Natural killer cell (primary cell): ENCODE data around the gene HOXA5. TPM values are rescaled to one million over a fixed set of nuclear protein-coding genes. Genes with fewer than 3 reads are reported as not detected.

Experiments
- ATAC-seq, 3 donors: fragments of 150-1000 bp in 2 of 3; fragments of 200-7000 bp in 1 of 3; cut with Tn5 transposase; 1 replicate in 1 of 3; 2 replicates in 2 of 3; pipeline ENCODE4 v1.10.0; 2021; ENCODE audit warnings: mild to moderate bottlenecking in 2 of 3, moderate library complexity in 2 of 3
- DNase-seq, 2 donors: peaks; one replicate each; pipeline versions ENCODE4 v3.0.0 to v3.0.0-alpha.2; 2013 to 2021; ENCODE audit warnings: mixed read lengths in 1 of 2
- H3K27ac ChIP-seq: one replicate; pipeline ENCODE4 v1.5.1; 2013; ENCODE audit warnings: mild to moderate bottlenecking, low read length
- H3K27me3 ChIP-seq: one replicate; pipeline ENCODE4 v1.6.1; 2013; ENCODE audit warnings: low read length; ENCODE audit not compliant: control insufficient read depth, insufficient read depth
- H3K36me3 ChIP-seq: one replicate; pipeline ENCODE4 v1.6.1; 2013; ENCODE audit warnings: low read length; ENCODE audit not compliant: control insufficient read depth, insufficient read depth
- H3K4me1 ChIP-seq: one replicate; pipeline ENCODE4 v1.6.1; 2013; ENCODE audit warnings: low read length; ENCODE audit not compliant: control insufficient read depth, insufficient read depth
- H3K4me3 ChIP-seq: one replicate; pipeline ENCODE4 v1.5.1; 2013; ENCODE audit warnings: low read length
- H3K9me3 ChIP-seq: one replicate; pipeline ENCODE4 v1.6.1; 2013; ENCODE audit warnings: low read length; ENCODE audit not compliant: control insufficient read depth, insufficient read depth
- H3K27ac Mint-ChIP-seq, 2 donors: one replicate each; pipeline ENCODE4 v1.8.0; 2022; ENCODE audit warnings: mild to moderate bottlenecking in 2 of 2, mixed read lengths in 2 of 2, moderate library complexity in 1 of 2
- H3K27me3 Mint-ChIP-seq, 2 donors: one replicate each; pipeline ENCODE4 v1.8.0; 2022; ENCODE audit warnings: low read depth in 2 of 2, mixed read lengths in 2 of 2
- H3K36me3 Mint-ChIP-seq: one replicate; pipeline ENCODE4 v1.8.0; 2022; ENCODE audit warnings: mixed read lengths
- H3K4me1 Mint-ChIP-seq, 2 donors: one replicate each; pipeline ENCODE4 v1.8.0; 2022; ENCODE audit warnings: mixed read lengths in 2 of 2
- H3K4me3 Mint-ChIP-seq: one replicate; pipeline ENCODE4 v1.8.0; 2022; ENCODE audit warnings: mild to moderate bottlenecking, moderate library complexity, mixed read lengths
- H3K9me3 Mint-ChIP-seq, 2 donors: one replicate each; pipeline ENCODE4 v1.8.0; 2022; ENCODE audit warnings: mixed read lengths in 2 of 2
- CTCF ChIP-seq: fragments of 200-600 bp; IDR thresholded peaks from one replicate; pipeline ENCODE4 v1.8.0; 2022; ENCODE audit warnings: antibody characterized with exemption
- whole genome bisulfite sequencing: methylation state at CpG from one replicate; pipeline ENCODE4 v1.1.7; 2013; ENCODE audit warnings: missing lambda C conversion rate; ENCODE audit not compliant: insufficient coverage; 5-methylcytosine and 5-hydroxymethylcytosine counted together
- intact Hi-C: fragments of 100-400 bp; cut with micrococcal nuclease; formaldehyde crosslinking; loops from one replicate; pipeline ENCODE4 v1.14.2; 2022
- total RNA-seq, 4 donors: library from RNA; stranded (reverse); fragments of 120-200 nt in 1 of 4; gene quantifications; one replicate each; pipeline versions ENCODE4 v1.2.3 to v1.2.4, GENCODE V29; 2013 to 2022

Gene HOXA5
- total RNA-seq, 3 donors from 2014 or later (not counting 1 experiment from before 2014, with no cell fraction given) = 0.29 to 13.0 (median 0.52) TPM

- ATAC-seq (no peak), DNase-seq (no peak)
- no peaks in the 10 kb centered on the region for H3K36me3 ChIP-seq
- H3K4me1 ChIP-seq = peaks cover 12% of the 10 kb centered on the region
- Mint-ChIP-seq H3K9me3 (no peaks in the 10 kb centered on the region), H3K27ac (no peak overlapping the region), H3K4me3 (no peak overlapping the region), H3K4me1 (peaks cover 17 to 21% of the 10 kb centered on the region in 2 donors), H3K36me3 (peaks cover 19% of the 10 kb centered on the region), H3K27me3 (peaks cover 41 to 50% of the 10 kb centered on the region in 2 donors)
- peaks cover 25% of the 10 kb centered on the region for H3K27me3 ChIP-seq
- TF ChIP-seq CTCF = no peak
- intact Hi-C loops = no loop called here
- 91% methylated on average over 11 of the region's 13 CpGs for WGBS
- H3K4me3 ChIP-seq = no peak overlapping the region
- H3K9me3 ChIP-seq = no peaks in the 10 kb centered on the region
- H3K27ac ChIP-seq = no peak overlapping the region
Observed at GRCh38 chr7:27105301-27106031, 38.0 kb downstream of the HOXA5 start.

- Mint-ChIP-seq H3K27me3 (peaks cover 41 to 60% of the 10 kb centered on the region in 2 donors), H3K36me3 (peaks cover 28% of the 10 kb centered on the region), H3K9me3 (no peaks in the 10 kb centered on the region), H3K4me3 (no peak overlapping the region), H3K27ac (no peak overlapping the region), H3K4me1 (peaks cover 20 to 25% of the 10 kb centered on the region in 2 donors)
- Histone ChIP-seq H3K36me3 (no peaks in the 10 kb centered on the region), H3K4me1 (peaks cover 12% of the 10 kb centered on the region), H3K27ac (no peak overlapping the region), H3K4me3 (no peak overlapping the region), H3K9me3 (no peaks in the 10 kb centered on the region), H3K27me3 (peaks cover 25% of the 10 kb centered on the region)
- intact Hi-C loops = no loop called here
- ATAC-seq = no peak
- TF ChIP-seq CTCF = no peak
- DNase-seq = no peak
- WGBS = 91% methylated on average over 12 of the region's 13 CpGs
Observed at GRCh38 chr7:27104341-27105058, 39.0 kb downstream of the HOXA5 start.

- Mint-ChIP-seq H3K4me1 (peaks cover 27 to 32% of the 10 kb centered on the region in 2 donors), H3K36me3 (peaks cover 36% of the 10 kb centered on the region), H3K9me3 (no peaks in the 10 kb centered on the region), H3K4me3 (no peak overlapping the region), H3K27ac (no peak overlapping the region), H3K27me3 (peaks cover 48 to 68% of the 10 kb centered on the region in 2 donors)
- H3K9me3 ChIP-seq = no peaks in the 10 kb centered on the region
- ATAC-seq (no peak), DNase-seq (no peak)
- H3K4me1 ChIP-seq = peaks cover 16% of the 10 kb centered on the region
- H3K4me3 ChIP-seq = no peak overlapping the region
- 62% methylated on average over 32 of the region's 35 CpGs for WGBS
- TF ChIP-seq CTCF = no peak
- H3K27ac ChIP-seq = no peak overlapping the region
- intact Hi-C loops = no loop called here
- H3K36me3 ChIP-seq = peaks cover 3% of the 10 kb centered on the region
- H3K27me3 ChIP-seq = peaks cover 29% of the 10 kb centered on the region
Observed at GRCh38 chr7:27103489-27104226, 39.8 kb downstream of the HOXA5 start.
